ENCODE measurements around the gene PATL2. TPM values are rescaled to one million over a fixed set of nuclear protein-coding genes. Genes with fewer than 3 reads are reported as not detected.
A peak's percentile ranks its signal among the peaks of the same experiment; 100 is the strongest.
"Not testable (repeated sequence)": the region's sequence is repeated elsewhere in the genome, so short reads cannot be mapped to it uniquely, and the experiment has no call there.

Gene PATL2
- total and polyA plus RNA-seq, 2 donors (not counting 1 experiment from before 2014, with no cell fraction given), result 0.40 to 1.3 TPM

GRCh38 chr15:44633603-44634002 lies 77.5 kb downstream of the PATL2 start:
- Histone ChIP-seq H4K20me1 (ENCODE audit: control insufficient read depth, extremely low read depth, insufficient read depth, low read length) (no peaks in the 10 kb centered on the region), H3K27me3 (ENCODE audit: control insufficient read depth, insufficient read depth, low read length) (no peaks in the 10 kb centered on the region), H3K36me3 (ENCODE audit: control insufficient read depth, insufficient read depth, low read length) (peaks cover 4% of the 10 kb centered on the region), H3K79me2 (ENCODE audit: control insufficient read depth, insufficient read depth, low read length) (no peaks in the 10 kb centered on the region), H3K4me3 (replicated peaks in 1 of 4; ENCODE audit: control extremely low read depth in 1 of 4, insufficient read depth in 1 of 4, low read depth in 3 of 4, low read length in 4 of 4) (no peak overlapping the region), H3K9ac (ENCODE audit: insufficient read depth, low read length) (no peak overlapping the region), H3K4me1 (ENCODE audit: control insufficient read depth, extremely low read depth, insufficient read depth, low read length) (peaks cover 4% of the 10 kb centered on the region), H3K27ac (ENCODE audit: insufficient read depth, low read length) (peak overlapping the region; percentile 7), H3K9me3 (ENCODE audit: control insufficient read depth, insufficient read depth, low read depth, low read length) (no peaks in the 10 kb centered on the region), H2AFZ (ENCODE audit: low read length) (no peak overlapping the region), H3K4me2 (ENCODE audit: extremely low read depth, insufficient read depth, low read length) (no peak overlapping the region)
- DNase-seq (ENCODE audit: low read depth in 2 of 2), result peak; percentile 27 to 73
- TF ChIP-seq, protein P1, sequence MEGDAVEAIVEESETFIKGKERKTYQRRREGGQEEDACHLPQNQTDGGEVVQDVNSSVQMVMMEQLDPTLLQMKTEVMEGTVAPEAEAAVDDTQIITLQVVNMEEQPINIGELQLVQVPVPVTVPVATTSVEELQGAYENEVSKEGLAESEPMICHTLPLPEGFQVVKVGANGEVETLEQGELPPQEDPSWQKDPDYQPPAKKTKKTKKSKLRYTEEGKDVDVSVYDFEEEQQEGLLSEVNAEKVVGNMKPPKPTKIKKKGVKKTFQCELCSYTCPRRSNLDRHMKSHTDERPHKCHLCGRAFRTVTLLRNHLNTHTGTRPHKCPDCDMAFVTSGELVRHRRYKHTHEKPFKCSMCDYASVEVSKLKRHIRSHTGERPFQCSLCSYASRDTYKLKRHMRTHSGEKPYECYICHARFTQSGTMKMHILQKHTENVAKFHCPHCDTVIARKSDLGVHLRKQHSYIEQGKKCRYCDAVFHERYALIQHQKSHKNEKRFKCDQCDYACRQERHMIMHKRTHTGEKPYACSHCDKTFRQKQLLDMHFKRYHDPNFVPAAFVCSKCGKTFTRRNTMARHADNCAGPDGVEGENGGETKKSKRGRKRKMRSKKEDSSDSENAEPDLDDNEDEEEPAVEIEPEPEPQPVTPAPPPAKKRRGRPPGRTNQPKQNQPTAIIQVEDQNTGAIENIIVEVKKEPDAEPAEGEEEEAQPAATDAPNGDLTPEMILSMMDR (conservative IDR thresholded peaks at IDR 0.05 in 1 of 2, IDR thresholded peaks at IDR 0.05 in 1 of 2; ENCODE audit: low read depth in 1 of 2, low read length in 2 of 2), result no peak
- TF ChIP-seq EZH2 (IDR thresholded peaks at IDR 0.05; ENCODE audit: low read length, missing control alignments), result no peak

DNA sequence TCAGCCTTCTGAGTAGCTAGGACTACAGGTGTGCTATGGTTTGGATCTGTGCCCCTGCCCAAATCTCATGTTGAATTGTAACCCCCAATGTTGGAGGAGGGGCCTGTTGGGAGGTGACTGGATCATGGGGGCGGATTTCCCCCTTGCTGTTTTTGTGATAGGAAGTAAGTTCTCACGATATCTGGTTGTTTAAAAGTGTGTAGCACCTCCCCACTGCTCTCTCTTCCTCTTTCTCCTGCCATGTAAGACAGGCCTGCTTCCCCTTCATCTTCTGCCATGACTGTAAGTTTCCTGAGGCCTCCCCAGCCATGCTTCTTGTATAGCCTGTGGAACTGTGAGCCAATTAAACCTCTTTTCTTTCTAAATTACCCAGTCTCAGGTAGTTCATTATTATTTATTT lies 85.8 kb downstream of the PATL2 start:
- DNase-seq (ENCODE audit: low read depth in 2 of 2); H3K4me2 ChIP-seq (ENCODE audit: extremely low read depth, insufficient read depth, low read length); H4K20me1 ChIP-seq (ENCODE audit: control insufficient read depth, extremely low read depth, insufficient read depth, low read length); H3K36me3 ChIP-seq (ENCODE audit: control insufficient read depth, insufficient read depth, low read length); H3K79me2 ChIP-seq (ENCODE audit: control insufficient read depth, insufficient read depth, low read length); H3K9ac ChIP-seq (ENCODE audit: insufficient read depth, low read length); H3K4me3 ChIP-seq (replicated peaks in 1 of 4; ENCODE audit: control extremely low read depth in 1 of 4, insufficient read depth in 1 of 4, low read depth in 3 of 4, low read length in 4 of 4); H2AFZ ChIP-seq (ENCODE audit: low read length); H3K9me3 ChIP-seq (ENCODE audit: control insufficient read depth, insufficient read depth, low read depth, low read length); H3K4me1 ChIP-seq (ENCODE audit: control insufficient read depth, extremely low read depth, insufficient read depth, low read length); H3K27me3 ChIP-seq (ENCODE audit: control insufficient read depth, insufficient read depth, low read length); H3K27ac ChIP-seq (ENCODE audit: insufficient read depth, low read length): not testable (repeated sequence)

DNA sequence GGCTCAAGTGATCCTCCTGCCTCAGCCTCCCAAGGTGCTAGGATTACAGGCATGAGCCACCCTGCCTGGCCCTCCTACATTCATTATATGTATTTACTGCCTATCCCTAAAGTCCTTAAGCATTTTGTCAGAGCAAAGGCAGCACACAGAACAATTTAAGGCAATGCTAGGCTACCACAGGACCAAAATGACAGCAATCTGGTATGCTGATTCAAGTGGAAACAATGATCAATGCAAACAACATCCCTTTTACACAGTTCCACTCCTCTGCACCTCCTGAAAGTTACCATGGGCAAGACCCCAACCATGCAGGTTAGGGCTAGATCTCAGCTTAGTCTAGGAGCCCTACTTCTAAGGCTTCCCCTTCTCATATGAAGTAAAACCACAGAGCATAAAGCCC lies 87.9 kb downstream of the PATL2 start:
- Histone ChIP-seq H3K36me3 (ENCODE audit: control insufficient read depth, insufficient read depth, low read length) (peaks cover 1% of the 10 kb centered on the region), H4K20me1 (ENCODE audit: control insufficient read depth, extremely low read depth, insufficient read depth, low read length) (no peaks in the 10 kb centered on the region), H3K4me2 (ENCODE audit: extremely low read depth, insufficient read depth, low read length) (no peak overlapping the region), H3K27ac (ENCODE audit: insufficient read depth, low read length) (no peak overlapping the region), H3K27me3 (ENCODE audit: control insufficient read depth, insufficient read depth, low read length) (no peaks in the 10 kb centered on the region), H2AFZ (ENCODE audit: low read length) (no peak overlapping the region), H3K9me3 (ENCODE audit: control insufficient read depth, insufficient read depth, low read depth, low read length) (no peaks in the 10 kb centered on the region), H3K4me1 (ENCODE audit: control insufficient read depth, extremely low read depth, insufficient read depth, low read length) (no peaks in the 10 kb centered on the region), H3K79me2 (ENCODE audit: control insufficient read depth, insufficient read depth, low read length) (no peaks in the 10 kb centered on the region), H3K4me3 (replicated peaks in 1 of 4; ENCODE audit: control extremely low read depth in 1 of 4, insufficient read depth in 1 of 4, low read depth in 3 of 4, low read length in 4 of 4) (no peak overlapping the region), H3K9ac (ENCODE audit: insufficient read depth, low read length) (no peak overlapping the region)
- no peak for DNase-seq (ENCODE audit: low read depth in 2 of 2)
- TF ChIP-seq EZH2 (IDR thresholded peaks at IDR 0.05; ENCODE audit: low read length, missing control alignments), result no peak
- TF ChIP-seq, protein P1 (conservative IDR thresholded peaks at IDR 0.05 in 1 of 2, IDR thresholded peaks at IDR 0.05 in 1 of 2; ENCODE audit: low read depth in 1 of 2, low read length in 2 of 2), result no peak

Measured in fibroblast of lung (primary cell).